ENCODE data around the gene LRRC47. TPM values are rescaled to one million over a fixed set of nuclear protein-coding genes. Genes with fewer than 3 reads are reported as not detected.

Gene LRRC47
- total and polyA plus RNA-seq, 2 of the 8 experiments (the other 6 are each of a cell fraction or from before 2014, with no cell fraction given) = 38.3 to 82.4 TPM

DNA sequence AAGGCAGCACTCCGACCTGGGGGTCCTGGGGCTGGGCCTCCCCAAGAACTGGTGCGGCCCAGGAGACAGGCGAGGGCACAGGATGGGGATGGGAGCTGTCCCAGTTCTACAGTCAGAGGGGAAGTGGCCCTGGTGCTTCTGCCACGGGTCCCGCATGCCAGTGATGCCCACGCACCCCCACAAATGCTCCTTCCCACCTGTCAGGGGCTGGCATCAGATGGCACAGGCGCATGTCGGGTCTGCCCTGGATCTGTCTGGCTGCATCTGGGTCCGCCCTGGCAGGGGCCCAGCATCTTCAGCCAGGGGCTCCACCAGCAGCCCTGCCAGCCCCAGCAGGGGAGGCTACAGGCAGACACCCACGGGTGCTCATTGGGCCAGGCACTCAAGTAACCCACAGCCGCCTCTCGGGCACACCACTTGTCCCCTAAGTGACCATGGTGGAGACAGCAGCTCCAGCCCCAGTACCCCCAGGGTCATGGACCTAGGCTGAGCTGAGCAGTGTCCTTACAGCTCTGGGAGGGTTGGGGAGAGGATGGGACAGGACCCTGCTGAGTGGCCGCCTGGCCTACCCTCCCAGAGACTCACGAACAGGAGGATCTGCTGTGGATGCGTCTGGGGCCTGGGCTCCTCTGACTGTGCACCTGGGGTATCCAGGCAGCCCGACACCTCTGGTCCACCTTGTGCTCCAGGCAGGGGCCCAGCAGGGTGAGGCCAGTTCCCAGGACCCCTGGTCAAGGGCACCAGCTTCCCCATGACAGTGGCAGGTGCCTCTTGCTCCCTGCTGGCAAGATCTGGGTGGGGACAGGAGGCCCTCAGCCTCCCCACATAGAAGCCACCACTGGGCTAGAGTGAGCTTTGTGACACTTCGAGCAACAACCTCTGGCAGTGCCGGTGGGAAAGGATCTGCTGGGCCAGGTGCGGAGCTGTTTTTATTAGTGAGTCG lies 18.4 kb downstream of the LRRC47 start:
- Histone ChIP-seq H3K27me3 (replicated peaks in 1 of 4; ENCODE audit: control insufficient read depth in 3 of 4, extremely low read depth in 1 of 4, insufficient read depth in 3 of 4, low read length in 3 of 4) (no peaks in the 10 kb centered on the region; a peak in 1 of 7 replicates), H2AK5ac (ENCODE audit: low read depth, low read length) (no peak overlapping the region), H3K9ac (replicated peaks in 1 of 4; ENCODE audit: extremely low read depth in 1 of 4, low read depth in 3 of 4, low read length in 3 of 4) (no peak overlapping the region), H3K4me2 (ENCODE audit: insufficient read depth in 1 of 2, low read depth in 2 of 2, low read length in 2 of 2) (no peak overlapping the region), H2BK15ac (ENCODE audit: low read length) (no peak overlapping the region), H4K91ac (replicated peaks; ENCODE audit: insufficient read length, low read length) (no peak overlapping the region), H3K9me3 (ENCODE audit: insufficient read depth in 2 of 2, low read depth in 1 of 2, low read length in 1 of 2) (no peaks in the 10 kb centered on the region), H2BK5ac (ENCODE audit: low read depth, low read length) (no peak overlapping the region; the same call in 1 of the 2 replicates), H2BK120ac (replicated peaks; ENCODE audit: low read depth, low read length) (no peak overlapping the region), H4K5ac (ENCODE audit: insufficient read length, low read depth, low read length) (no peak overlapping the region), H3K56ac (replicated peaks; ENCODE audit: insufficient read length, low read depth, low read length) (no peak overlapping the region), H4K20me1 (replicated peaks in 1 of 2; ENCODE audit: control insufficient read depth in 1 of 2, insufficient read depth in 2 of 2, low read length in 2 of 2) (peaks cover 8 to 26% of the 10 kb centered on the region in 2 experiments), H2BK20ac (ENCODE audit: low read length) (no peak overlapping the region), H3K4ac (replicated peaks; ENCODE audit: insufficient read length, low read depth, low read length) (no peak overlapping the region), H3K4me3 (ENCODE audit: extremely low read depth in 1 of 4, insufficient read depth in 2 of 4, low read depth in 3 of 4, low read length in 4 of 4) (no peak overlapping the region), H3K79me2 (ENCODE audit: control insufficient read depth in 1 of 2, insufficient read depth in 2 of 2, low read length in 2 of 2) (no peaks in the 10 kb centered on the region), H4K8ac (ENCODE audit: extremely low read depth, insufficient read depth, low read length) (no peak overlapping the region; the same call in 1 of the 2 replicates), H3K36me3 (ENCODE audit: control insufficient read depth in 2 of 4, insufficient read depth in 4 of 4, low read length in 3 of 4) (peaks cover 19 to 34% (median 31%) of the 10 kb centered on the region in 4 experiments), H3K14ac (ENCODE audit: insufficient read length) (no peak overlapping the region), H3K79me1 (ENCODE audit: low read depth, low read length) (no peaks in the 10 kb centered on the region; the same call in 1 of the 2 replicates), H3K4me1 (replicated peaks in 1 of 4; ENCODE audit: control insufficient read depth in 3 of 4, insufficient read depth in 4 of 4, low read length in 3 of 4) (peaks cover 0 to 29% (median 11%) of the 10 kb centered on the region in 4 experiments; a peak in 6 of 7 replicates), H3K27ac (ENCODE audit: low read depth, low read length) (no peak overlapping the region), H2AFZ (ENCODE audit: low read length) (no peak overlapping the region), H3K23ac (ENCODE audit: insufficient read length) (no peak overlapping the region), H3K23me2 (ENCODE audit: low read depth, low read length) (peaks cover 2% of the 10 kb centered on the region; the same call in 1 of the 2 replicates), H2BK12ac (ENCODE audit: low read depth, low read length) (no peak overlapping the region), H3K18ac (ENCODE audit: extremely low read depth, low read length) (no peak overlapping the region)
- WGBS, 2 experiments (ENCODE audit: extremely low coverage in 1 of 2, insufficient coverage in 1 of 2, insufficient read length in 1 of 2, insufficient replicate concordance in 2 of 2, low coverage in 1 of 2, low lambda C conversion rate in 2 of 2, missing lambda C conversion rate in 1 of 2) = 98% methylated on average over 16 of the region's 20 CpGs; no CpG with 5 or more reads in 1 of the 2 experiments
- ChIA-PET POLR2A (ENCODE audit: partially characterized antibody) (interaction anchor here (0.8 to 5.8 kb wide), 5 partner anchors 12 to 58 kb away, joined by 3 to 84 read pairs (median 3); partner anchors contain the start of gene LRRC47), CTCF (ENCODE audit: partially characterized antibody) (interaction anchor here (0.6 to 3.0 kb wide), 9 partner anchors 8 to 1670 kb away, joined by 3 to 24 read pairs (median 3); no protein-coding TSS in a partner anchor)
- no peak for TF ChIP-seq RBBP5 (IDR thresholded peaks at IDR 0.05; ENCODE audit: borderline replicate concordance, low read depth, low read length)
- TF ChIP-seq JUN (IDR thresholded peaks at IDR 0.05; ENCODE audit: low read depth, low read length) = no peak
- no peak for TF ChIP-seq RAD21 (IDR thresholded peaks at IDR 0.05 in 1 of 2, conservative IDR thresholded peaks at IDR 0.05 in 1 of 2; ENCODE audit: low read depth in 2 of 2, low read length in 2 of 2)
- no peak for TF ChIP-seq SRF (IDR thresholded peaks at IDR 0.05; ENCODE audit: low read depth, low read length)
- FAIRE-seq (no peak), DNase-seq (ENCODE audit: low read depth in 1 of 2, low spot score in 2 of 2) (no peak)

Data from H1 (cell line).